GM12891 (cell line): ENCODE measurements around the gene TBC1D22A.

ENCODE experiments used
- PAX5 ChIP-seq: IDR thresholded peaks from 2 replicates; pipeline ENCODE4 v1.6.1; 2011; ENCODE audit warnings: low read length, moderate library complexity, mild to moderate bottlenecking; ENCODE audit not compliant: insufficient read depth, severe bottlenecking
- POLR2A ChIP-seq: IDR thresholded peaks from 2 replicates; pipeline ENCODE4 v1.6.1; 2011; ENCODE audit warnings: low read depth, low read length, control low read depth
- POLR2AphosphoS5 ChIP-seq: IDR thresholded peaks from 2 replicates; pipeline ENCODE4 v1.6.1; 2011; ENCODE audit warnings: low read depth, low read length, control low read depth
- SPI1 ChIP-seq: IDR thresholded peaks from 2 replicates; pipeline ENCODE4 v1.6.1; 2011; ENCODE audit warnings: low read depth, low read length, control low read depth
- TAF1 ChIP-seq: IDR thresholded peaks from 2 replicates; pipeline ENCODE4 v1.6.1; 2011; ENCODE audit warnings: low read depth, low read length, control low read depth

DNA sequence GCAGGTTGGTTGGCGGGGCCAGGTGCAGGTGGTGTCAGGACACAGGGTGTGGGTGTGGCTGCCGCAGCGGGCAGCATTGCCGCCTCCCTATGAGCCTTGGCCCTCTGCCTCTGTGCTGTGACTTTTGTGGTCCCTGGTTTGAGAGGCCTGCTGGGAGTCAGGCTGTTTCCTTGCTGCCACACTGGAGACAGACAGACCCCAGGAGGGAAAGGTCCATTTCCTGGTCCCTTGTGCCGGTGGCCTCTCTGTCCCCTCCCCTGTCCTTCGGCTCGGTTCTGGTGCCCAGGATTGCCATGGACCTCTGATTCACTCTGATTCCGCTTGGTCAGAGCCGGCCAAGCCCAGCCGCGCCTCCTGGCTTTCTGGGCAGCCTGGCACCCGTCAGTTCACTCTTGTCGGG lies 196.9 kb downstream of the TBC1D22A start:
- TF ChIP-seq TAF1 (no peak), POLR2A (no peak), POLR2AphosphoS5 (no peak; the same call in 1 of the 2 replicates), PAX5 (no peak), SPI1 (no peak)
